Calu3 (cell line): ENCODE measurements around the gene LCA5L. TPM values are rescaled to one million over a fixed set of nuclear protein-coding genes. Genes with fewer than 3 reads are reported as not detected.

Experiments
- BruUV-seq: library from RNA; stranded (reverse); fragments of 400-500 nt; replicated peaks from 2 replicates; lab custom pipeline; 2021; lab: Mats Ljungman, UMichigan
- CTCF ChIA-PET: fragments of 300-600 bp; sonication (Branson Sonifier 250); formaldehyde crosslinking; loops from one replicate; lab custom pipeline; 2022; ENCODE audit warnings: antibody characterized with exemption; lab: Charles Lee
- DNase-seq: peaks from one replicate; pipeline ENCODE4 v3.0.0; 2022
- H3K27ac Mint-ChIP-seq: one replicate; pipeline ENCODE4 v1.8.0; 2022; ENCODE audit warnings: mixed read lengths; ENCODE audit not compliant: unreplicated experiment
- H3K27me3 Mint-ChIP-seq: one replicate; pipeline ENCODE4 v1.8.0; 2022; ENCODE audit warnings: mixed read lengths; ENCODE audit not compliant: unreplicated experiment
- H3K36me3 Mint-ChIP-seq: one replicate; pipeline ENCODE4 v1.8.0; 2022; ENCODE audit warnings: mild to moderate bottlenecking, moderate library complexity, mixed read lengths; ENCODE audit not compliant: insufficient read depth, unreplicated experiment
- H3K4me1 Mint-ChIP-seq: one replicate; pipeline ENCODE4 v1.8.0; 2022; ENCODE audit warnings: mild to moderate bottlenecking, low read depth, mixed read lengths; ENCODE audit not compliant: unreplicated experiment
- H3K4me3 Mint-ChIP-seq: one replicate; pipeline ENCODE4 v1.8.0; 2022; ENCODE audit warnings: mild to moderate bottlenecking, low read depth, moderate library complexity, mixed read lengths; ENCODE audit not compliant: unreplicated experiment
- H3K9me3 Mint-ChIP-seq: one replicate; pipeline ENCODE4 v1.8.0; 2022; ENCODE audit warnings: low read depth, mixed read lengths; ENCODE audit not compliant: unreplicated experiment
- intact Hi-C: fragments of 100-400 bp; cut with micrococcal nuclease; formaldehyde crosslinking; loops from one replicate; pipeline ENCODE4 v1.10.0; 2022; ENCODE audit not compliant: unreplicated experiment
- total RNA-seq: library from RNA; stranded (reverse); gene quantifications from 2 replicates; pipeline ENCODE4 v1.2.3, GENCODE V29; 2022
- TF ChIP-seq, protein P1 (sequence below): fragments of 200-600 bp; IDR thresholded peaks from one replicate; pipeline ENCODE4 v1.8.0; 2022; ENCODE audit warnings: antibody characterized with exemption; ENCODE audit not compliant: unreplicated experiment

LCA5L gene
- total RNA-seq, 1 experiment from 2014 or later = 1.7 TPM

DNA sequence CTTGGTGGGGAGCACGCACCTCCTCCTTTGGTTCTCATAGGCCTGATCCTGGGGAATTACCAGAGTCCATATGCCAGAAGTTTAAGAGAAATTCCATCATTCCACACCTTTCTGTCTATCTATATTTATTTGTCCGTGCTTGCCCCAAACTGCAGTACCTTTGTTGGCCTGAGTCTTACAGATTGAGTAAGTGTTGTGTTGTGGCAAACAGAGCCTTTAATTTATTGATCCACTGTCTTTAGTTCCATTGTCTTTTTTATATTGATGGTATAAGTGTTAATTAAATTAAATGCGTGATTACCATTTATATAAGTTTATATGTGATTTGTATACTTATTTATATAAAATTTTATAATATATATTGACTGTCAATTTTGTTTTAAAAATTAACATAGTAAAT is 11.1 kb upstream of the LCA5L start:
- TF ChIP-seq, protein P1, sequence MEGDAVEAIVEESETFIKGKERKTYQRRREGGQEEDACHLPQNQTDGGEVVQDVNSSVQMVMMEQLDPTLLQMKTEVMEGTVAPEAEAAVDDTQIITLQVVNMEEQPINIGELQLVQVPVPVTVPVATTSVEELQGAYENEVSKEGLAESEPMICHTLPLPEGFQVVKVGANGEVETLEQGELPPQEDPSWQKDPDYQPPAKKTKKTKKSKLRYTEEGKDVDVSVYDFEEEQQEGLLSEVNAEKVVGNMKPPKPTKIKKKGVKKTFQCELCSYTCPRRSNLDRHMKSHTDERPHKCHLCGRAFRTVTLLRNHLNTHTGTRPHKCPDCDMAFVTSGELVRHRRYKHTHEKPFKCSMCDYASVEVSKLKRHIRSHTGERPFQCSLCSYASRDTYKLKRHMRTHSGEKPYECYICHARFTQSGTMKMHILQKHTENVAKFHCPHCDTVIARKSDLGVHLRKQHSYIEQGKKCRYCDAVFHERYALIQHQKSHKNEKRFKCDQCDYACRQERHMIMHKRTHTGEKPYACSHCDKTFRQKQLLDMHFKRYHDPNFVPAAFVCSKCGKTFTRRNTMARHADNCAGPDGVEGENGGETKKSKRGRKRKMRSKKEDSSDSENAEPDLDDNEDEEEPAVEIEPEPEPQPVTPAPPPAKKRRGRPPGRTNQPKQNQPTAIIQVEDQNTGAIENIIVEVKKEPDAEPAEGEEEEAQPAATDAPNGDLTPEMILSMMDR = peak; percentile 28
- no peak overlapping the region for H3K27ac Mint-ChIP-seq
- no peaks in the 10 kb centered on the region for H3K27me3 Mint-ChIP-seq
- H3K4me3 Mint-ChIP-seq = no peak overlapping the region
- intact Hi-C loops = no loop called here
- no peaks in the 10 kb centered on the region for H3K4me1 Mint-ChIP-seq
- no peaks in the 10 kb centered on the region for H3K9me3 Mint-ChIP-seq
- BruUV-seq = no TSS peak
- CTCF ChIA-PET = no interaction called here
- H3K36me3 Mint-ChIP-seq = no peaks in the 10 kb centered on the region
- DNase-seq = no peak

DNA sequence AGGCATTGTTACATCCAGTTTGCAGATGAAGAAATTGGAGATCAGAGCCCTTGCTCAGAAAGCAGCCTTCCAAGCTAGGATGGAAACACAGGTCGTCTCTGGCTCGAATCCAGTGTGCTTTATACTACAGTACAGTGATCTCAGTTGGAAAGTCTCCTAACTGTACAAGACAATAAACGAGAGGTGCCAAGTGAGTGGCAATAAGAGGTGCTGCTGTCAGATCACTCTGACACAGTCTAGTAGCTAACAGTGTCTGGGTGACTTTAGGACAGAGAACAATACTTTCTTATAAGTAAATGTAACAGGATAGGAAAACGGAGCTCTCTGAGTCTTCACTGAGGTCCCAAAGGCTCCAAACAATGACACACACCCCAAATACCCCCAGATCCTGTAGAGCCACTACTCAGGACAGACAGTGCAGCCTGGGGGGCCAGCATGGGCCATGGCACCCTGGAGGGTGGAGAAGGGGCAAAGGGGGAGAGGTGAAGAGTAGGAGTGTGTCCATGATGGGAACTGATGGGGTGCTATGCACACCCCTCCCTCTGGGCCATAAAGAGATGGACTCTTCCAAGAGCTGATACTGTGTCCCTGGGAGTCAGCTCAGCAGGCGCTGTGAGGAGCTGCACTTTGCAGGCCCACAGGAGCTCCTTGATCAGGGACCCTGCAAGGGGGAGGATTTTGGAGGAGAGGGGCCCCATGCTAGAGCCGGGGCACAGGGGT is 9.5 kb upstream of the LCA5L start:
- Mint-ChIP-seq H3K4me1 (no peaks in the 10 kb centered on the region), H3K27ac (no peak overlapping the region), H3K4me3 (no peak overlapping the region), H3K27me3 (no peaks in the 10 kb centered on the region), H3K9me3 (no peaks in the 10 kb centered on the region), H3K36me3 (no peaks in the 10 kb centered on the region)
- intact Hi-C loops = no loop called here
- no peak for DNase-seq
- CTCF ChIA-PET = no interaction called here
- TF ChIP-seq, protein P1 = no peak
- BruUV-seq = no TSS peak

DNA sequence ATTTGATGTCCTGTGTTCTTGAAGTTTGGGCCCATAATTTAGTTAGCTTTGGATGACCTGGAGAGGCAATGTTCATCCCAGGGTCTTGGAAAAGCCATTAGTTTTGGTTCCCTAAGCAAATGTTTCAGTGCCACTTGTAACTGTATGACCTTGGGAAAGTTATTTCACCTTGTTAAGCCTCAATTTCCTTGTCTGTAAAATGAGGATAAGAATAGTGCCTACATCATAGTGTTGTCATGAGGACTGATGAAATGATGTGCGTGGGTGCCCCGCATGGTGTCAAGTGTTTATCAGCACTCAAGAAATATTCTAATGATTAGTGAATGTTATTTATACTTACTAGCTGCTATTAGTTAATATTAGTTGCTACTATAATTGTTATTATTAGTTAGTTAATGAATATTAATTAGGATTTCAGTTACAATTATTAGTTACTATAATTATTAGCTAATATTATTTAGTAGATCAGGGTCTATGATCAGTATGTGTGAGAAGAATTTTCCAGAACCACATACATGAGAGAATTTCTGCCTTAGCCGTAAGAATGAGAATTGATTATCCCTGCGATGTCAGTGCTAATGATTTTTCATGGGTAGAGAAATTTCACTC is 8.1 kb upstream of the LCA5L start:
- Mint-ChIP-seq H3K27me3 (no peaks in the 10 kb centered on the region), H3K9me3 (no peaks in the 10 kb centered on the region), H3K4me1 (no peaks in the 10 kb centered on the region), H3K36me3 (no peaks in the 10 kb centered on the region), H3K4me3 (no peak overlapping the region), H3K27ac (no peak overlapping the region)
- intact Hi-C loops = no loop called here
- BruUV-seq = no TSS peak
- DNase-seq = no peak
- TF ChIP-seq, protein P1 = no peak
- CTCF ChIA-PET = no interaction called here

DNA sequence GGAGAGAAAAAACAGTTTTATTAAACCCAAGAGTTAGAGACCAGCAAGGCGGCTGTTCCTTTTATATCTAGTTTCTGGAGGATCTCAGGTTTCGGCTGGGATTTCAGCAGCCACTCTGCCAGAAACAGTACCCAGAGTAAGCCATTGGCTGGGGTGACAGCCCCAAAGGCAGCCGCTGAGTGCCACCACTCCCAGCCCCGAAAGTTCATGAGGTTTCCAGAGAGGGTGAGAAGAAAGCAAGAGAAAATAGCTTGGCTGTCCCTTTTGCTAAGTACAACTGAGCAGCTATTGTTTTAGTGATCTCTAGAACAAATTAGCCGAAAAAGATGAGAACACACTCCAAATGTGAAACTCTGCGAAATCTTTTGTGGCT is 7.4 kb upstream of the LCA5L start:
- CTCF ChIA-PET = no interaction called here
- H3K27ac Mint-ChIP-seq = no peak overlapping the region
- BruUV-seq = no TSS peak

More for the DNA sequence above, 7.4 kb upstream of the LCA5L start:
- H3K36me3 Mint-ChIP-seq = no peaks in the 10 kb centered on the region
- H3K9me3 Mint-ChIP-seq = no peaks in the 10 kb centered on the region
- no peaks in the 10 kb centered on the region for H3K4me1 Mint-ChIP-seq
- TF ChIP-seq, protein P1 = no peak
- intact Hi-C loops = no loop called here
- no peak overlapping the region for H3K4me3 Mint-ChIP-seq
- DNase-seq = no peak
- no peaks in the 10 kb centered on the region for H3K27me3 Mint-ChIP-seq
